ENCODE results near the gene ATXN1. TPM values are rescaled to one million over a fixed set of nuclear protein-coding genes. Genes with fewer than 3 reads are reported as not detected.
"Not testable (repeated sequence)": the region's sequence is repeated elsewhere in the genome, so short reads cannot be mapped to it uniquely, and the experiment has no call there.

ATXN1 gene
- total RNA-seq, 1 donor from 2014 or later = 107 TPM

DNA sequence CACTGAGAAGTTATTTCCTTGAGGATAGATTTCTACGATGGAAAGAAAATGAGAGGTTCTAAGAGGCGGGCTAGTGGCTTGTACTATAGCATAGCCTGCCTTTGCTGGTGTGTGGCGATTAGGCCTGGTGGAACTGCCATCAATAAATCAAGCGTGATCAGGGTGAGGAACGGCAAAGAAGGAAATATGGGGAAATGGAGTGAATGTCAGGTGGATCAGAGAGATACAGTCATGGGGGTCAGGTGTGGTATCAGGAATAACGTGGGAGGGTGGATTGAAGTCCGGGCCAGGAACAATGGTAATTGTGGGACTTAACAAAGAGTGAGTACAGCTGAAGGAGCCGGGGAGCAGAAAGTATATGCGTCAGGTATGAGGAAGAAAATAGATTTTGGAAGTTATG lies 500.7 kb downstream of the ATXN1 start:
- H3K36me3 Mint-ChIP-seq (ENCODE audit: low read depth); DNase-seq (ENCODE audit: low spot score); H3K27me3 Mint-ChIP-seq (ENCODE audit: insufficient read depth); intact Hi-C loops (cut with micrococcal nuclease); H3K9me3 Mint-ChIP-seq; H3K27ac Mint-ChIP-seq; H3K4me3 Mint-ChIP-seq; H3K4me1 Mint-ChIP-seq (ENCODE audit: low read depth): not testable (repeated sequence)

DNA sequence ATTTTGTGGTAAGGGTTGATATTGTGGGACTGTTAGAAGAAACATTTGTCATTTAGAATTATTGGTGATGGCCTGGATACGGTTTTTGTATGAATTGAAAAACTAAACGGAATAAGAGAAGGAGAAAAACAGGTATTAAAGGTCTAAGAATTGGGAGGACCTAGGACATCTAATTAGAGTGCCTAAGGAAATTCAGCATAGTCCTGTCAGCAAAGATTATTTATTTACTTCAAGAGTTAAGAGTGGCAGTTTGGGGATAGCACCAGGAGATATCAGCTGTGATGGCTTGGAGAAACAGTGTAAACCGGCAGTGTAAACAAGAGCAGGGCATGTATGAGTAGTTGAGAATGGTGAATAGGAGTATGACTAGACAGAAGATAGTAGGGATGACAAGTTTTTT lies 501.7 kb downstream of the ATXN1 start:
- H3K9me3 Mint-ChIP-seq; DNase-seq (ENCODE audit: low spot score); H3K27ac Mint-ChIP-seq; H3K4me1 Mint-ChIP-seq (ENCODE audit: low read depth); H3K4me3 Mint-ChIP-seq; intact Hi-C loops (cut with micrococcal nuclease); H3K27me3 Mint-ChIP-seq (ENCODE audit: insufficient read depth); H3K36me3 Mint-ChIP-seq (ENCODE audit: low read depth): not testable (repeated sequence)

- H3K4me1 Mint-ChIP-seq (ENCODE audit: low read depth) = no peaks in the 10 kb centered on the region
- H3K4me3 Mint-ChIP-seq = no peak overlapping the region
- no peak for DNase-seq (ENCODE audit: low spot score)
- no peaks in the 10 kb centered on the region for H3K36me3 Mint-ChIP-seq (ENCODE audit: low read depth)
- H3K27me3 Mint-ChIP-seq (ENCODE audit: insufficient read depth) = peaks cover 2% of the 10 kb centered on the region
- intact Hi-C loops (cut with micrococcal nuclease) = no loop called here
- no peak overlapping the region for H3K27ac Mint-ChIP-seq
- H3K9me3 Mint-ChIP-seq = no peaks in the 10 kb centered on the region
These were observed 502.6 kb downstream of the ATXN1 start for GRCh38 chr6:16258709-16259075.

DNA sequence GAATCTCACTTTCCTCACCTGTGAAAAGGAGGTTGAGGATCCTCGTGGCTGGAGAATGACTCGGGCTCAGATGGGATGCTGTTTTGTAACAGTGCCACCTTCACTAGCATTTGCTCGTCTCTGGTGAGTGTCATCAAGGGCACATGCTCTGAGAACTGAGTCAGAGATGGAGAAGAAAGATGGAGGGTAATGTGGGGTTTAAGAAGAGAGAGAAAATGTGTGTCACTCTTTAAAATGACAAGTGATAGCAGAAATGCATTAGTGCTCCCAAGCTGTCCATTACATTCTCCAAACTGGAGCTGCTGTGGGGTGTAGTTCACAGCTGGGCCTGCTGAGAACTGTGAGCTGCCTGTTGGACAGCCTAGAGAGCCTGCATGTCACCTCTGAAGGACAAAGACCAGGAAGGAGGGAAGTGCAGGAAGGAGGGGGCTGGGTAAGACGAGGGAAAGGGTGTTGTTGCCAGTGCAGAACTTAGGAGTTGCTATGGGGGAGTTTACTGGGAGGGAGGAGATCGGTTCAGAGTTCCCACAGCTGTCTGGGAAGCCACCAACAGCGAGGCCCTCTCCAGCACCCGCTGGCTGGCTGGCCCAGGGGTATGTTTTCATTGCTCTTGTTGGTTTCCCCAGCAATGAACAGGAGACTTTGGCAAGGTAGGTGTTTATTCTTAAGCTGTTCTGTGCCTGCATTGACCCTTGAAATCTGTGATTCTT lies 503.1 kb downstream of the ATXN1 start:
- H3K36me3 Mint-ChIP-seq (ENCODE audit: low read depth) = no peaks in the 10 kb centered on the region
- no peak for DNase-seq (ENCODE audit: low spot score)
- no peaks in the 10 kb centered on the region for H3K4me1 Mint-ChIP-seq (ENCODE audit: low read depth)
- no peak overlapping the region for H3K27ac Mint-ChIP-seq
- peaks cover 2% of the 10 kb centered on the region for H3K27me3 Mint-ChIP-seq (ENCODE audit: insufficient read depth)
- H3K9me3 Mint-ChIP-seq = no peaks in the 10 kb centered on the region
- no peak overlapping the region for H3K4me3 Mint-ChIP-seq
- intact Hi-C loops (cut with micrococcal nuclease) = no loop called here

- H3K9me3 Mint-ChIP-seq = no peaks in the 10 kb centered on the region
- intact Hi-C loops (cut with micrococcal nuclease) = no loop called here
- no peaks in the 10 kb centered on the region for H3K36me3 Mint-ChIP-seq (ENCODE audit: low read depth)
- H3K4me3 Mint-ChIP-seq = no peak overlapping the region
- no peaks in the 10 kb centered on the region for H3K4me1 Mint-ChIP-seq (ENCODE audit: low read depth)
- H3K27ac Mint-ChIP-seq = no peak overlapping the region
- H3K27me3 Mint-ChIP-seq (ENCODE audit: insufficient read depth) = peaks cover 2% of the 10 kb centered on the region
- no peak for DNase-seq (ENCODE audit: low spot score)
These were observed 504.5 kb downstream of the ATXN1 start for GRCh38 chr6:16256781-16257180.

DNA sequence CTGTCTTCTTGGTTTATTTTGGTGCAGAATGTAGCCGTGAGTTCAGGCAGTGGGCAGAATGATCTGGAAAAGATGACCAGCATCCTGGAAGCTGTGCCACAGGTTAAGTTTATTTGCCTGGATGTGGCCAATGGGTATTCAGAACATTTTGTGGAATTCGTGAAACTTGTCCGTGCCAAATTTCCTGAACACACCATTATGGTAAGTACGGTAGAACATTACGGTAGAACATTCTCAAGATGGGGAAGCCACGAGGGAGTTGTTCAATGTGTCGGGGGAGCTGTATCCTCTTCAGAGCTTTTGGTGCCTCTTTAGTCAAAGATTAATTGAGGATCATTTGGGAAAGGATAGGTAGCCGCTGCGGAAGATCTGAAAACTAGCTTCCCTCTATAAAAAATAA lies 506.7 kb downstream of the ATXN1 start:
- no peak for DNase-seq (ENCODE audit: low spot score)
- H3K36me3 Mint-ChIP-seq (ENCODE audit: low read depth) = no peaks in the 10 kb centered on the region
- H3K27ac Mint-ChIP-seq = no peak overlapping the region
- no peaks in the 10 kb centered on the region for H3K9me3 Mint-ChIP-seq
- intact Hi-C loops (cut with micrococcal nuclease) = no loop called here
- H3K4me3 Mint-ChIP-seq = no peak overlapping the region
- peaks cover 2% of the 10 kb centered on the region for H3K27me3 Mint-ChIP-seq (ENCODE audit: insufficient read depth)
- no peaks in the 10 kb centered on the region for H3K4me1 Mint-ChIP-seq (ENCODE audit: low read depth)

DNA sequence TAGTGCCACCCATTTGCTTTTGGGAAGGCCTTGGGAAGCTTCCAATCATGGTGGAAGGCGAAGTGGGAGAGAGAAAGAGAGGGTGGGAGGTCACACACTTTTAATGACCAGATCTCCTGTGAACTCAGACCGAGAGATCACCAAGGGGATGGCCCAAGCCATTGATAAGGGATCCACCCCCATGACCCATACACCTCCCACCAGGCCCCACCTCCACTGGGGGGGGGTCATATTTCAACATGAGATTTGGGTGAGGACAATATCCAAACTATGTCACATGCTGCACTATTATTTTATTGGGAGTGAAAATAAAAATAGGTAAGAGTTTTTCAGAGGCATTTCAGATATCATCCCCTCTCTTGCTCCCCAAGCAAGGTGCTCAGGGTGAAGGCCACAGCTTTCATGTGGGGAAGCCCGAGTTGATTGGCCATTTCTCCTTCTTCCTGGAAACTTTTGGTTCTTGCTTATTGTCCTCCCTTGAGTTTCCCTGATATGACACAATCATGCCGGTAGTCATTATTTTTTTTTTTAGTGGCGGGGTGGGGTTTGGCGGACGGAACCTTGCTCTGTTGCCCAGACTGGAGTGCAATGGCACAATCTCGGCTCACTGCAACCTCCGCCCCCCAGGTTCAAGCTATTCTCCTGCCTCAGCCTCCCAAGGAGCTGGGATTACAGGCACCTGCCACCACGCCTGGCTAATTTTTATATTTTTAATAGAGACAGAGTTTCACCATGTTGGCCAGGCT lies 507.7 kb downstream of the ATXN1 start:
- Mint-ChIP-seq H3K27me3 (ENCODE audit: insufficient read depth) (no peaks in the 10 kb centered on the region), H3K4me3 (no peak overlapping the region), H3K36me3 (ENCODE audit: low read depth) (no peaks in the 10 kb centered on the region), H3K27ac (no peak overlapping the region), H3K4me1 (ENCODE audit: low read depth) (no peaks in the 10 kb centered on the region), H3K9me3 (no peaks in the 10 kb centered on the region)
- intact Hi-C loops (cut with micrococcal nuclease) = no loop called here
- DNase-seq (ENCODE audit: low spot score) = no peak

- DNase-seq (ENCODE audit: low spot score) = no peak
- no peaks in the 10 kb centered on the region for H3K9me3 Mint-ChIP-seq
- intact Hi-C loops (cut with micrococcal nuclease) = no loop called here
These were observed 508.5 kb downstream of the ATXN1 start for GRCh38 chr6:16252686-16253299.

DNA sequence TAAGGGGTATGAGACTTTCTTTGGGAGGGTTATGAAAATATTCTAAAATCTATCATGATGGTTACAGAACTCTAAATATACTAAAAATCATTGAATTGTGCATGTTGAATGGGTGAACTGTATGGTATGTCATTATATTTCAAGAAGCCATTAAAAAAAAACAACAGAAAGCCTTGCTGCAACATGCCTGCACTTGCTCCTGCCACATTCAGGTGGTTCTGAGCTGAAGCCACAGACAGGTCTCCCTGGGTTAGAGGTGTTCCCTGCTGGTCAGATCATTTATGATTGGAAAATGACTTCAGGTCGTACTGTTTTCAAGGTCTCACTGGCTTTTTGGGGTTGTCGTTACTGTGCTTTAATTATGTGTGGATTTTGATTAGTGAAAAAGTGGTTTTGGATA lies 509.6 kb downstream of the ATXN1 start:
- Mint-ChIP-seq H3K27me3 (ENCODE audit: insufficient read depth) (no peaks in the 10 kb centered on the region), H3K9me3 (no peaks in the 10 kb centered on the region), H3K4me3 (no peak overlapping the region), H3K27ac (no peak overlapping the region), H3K36me3 (ENCODE audit: low read depth) (no peaks in the 10 kb centered on the region), H3K4me1 (ENCODE audit: low read depth) (no peaks in the 10 kb centered on the region)
- intact Hi-C loops (cut with micrococcal nuclease) = no loop called here
- no peak for DNase-seq (ENCODE audit: low spot score)

More at GRCh38 chr6:16252686-16253299, 508.5 kb downstream of the ATXN1 start:
- H3K4me1 Mint-ChIP-seq (ENCODE audit: low read depth) = no peaks in the 10 kb centered on the region
- no peak overlapping the region for H3K4me3 Mint-ChIP-seq
- H3K27ac Mint-ChIP-seq = no peak overlapping the region
- no peaks in the 10 kb centered on the region for H3K27me3 Mint-ChIP-seq (ENCODE audit: insufficient read depth)
- H3K36me3 Mint-ChIP-seq (ENCODE audit: low read depth) = no peaks in the 10 kb centered on the region

DNA sequence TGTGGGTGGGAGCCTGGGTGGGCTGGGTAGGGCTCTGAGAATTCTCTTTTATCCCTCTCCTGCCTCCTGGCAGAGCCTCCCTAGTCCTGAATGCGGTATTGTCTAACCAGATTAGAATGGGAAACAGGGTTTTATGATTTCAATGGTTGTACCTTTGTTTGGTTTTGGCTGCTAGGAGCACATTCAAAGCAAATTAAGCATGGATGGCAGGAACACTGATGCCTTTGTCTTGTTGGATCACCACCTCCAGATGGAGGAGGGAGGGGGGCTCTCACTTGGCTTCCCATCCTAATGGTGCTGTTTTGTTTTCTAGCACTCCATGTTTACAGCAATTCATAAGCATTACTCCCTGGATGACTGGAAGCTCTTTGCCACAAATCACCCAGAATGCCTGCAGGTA lies 511.3 kb downstream of the ATXN1 start:
- no peak overlapping the region for H3K4me3 Mint-ChIP-seq
- intact Hi-C loops (cut with micrococcal nuclease) = no loop called here
- H3K9me3 Mint-ChIP-seq = no peaks in the 10 kb centered on the region
- no peaks in the 10 kb centered on the region for H3K4me1 Mint-ChIP-seq (ENCODE audit: low read depth)
- DNase-seq (ENCODE audit: low spot score) = no peak
- no peak overlapping the region for H3K27ac Mint-ChIP-seq
- H3K36me3 Mint-ChIP-seq (ENCODE audit: low read depth) = no peaks in the 10 kb centered on the region
- peaks cover 2% of the 10 kb centered on the region for H3K27me3 Mint-ChIP-seq (ENCODE audit: insufficient read depth)

All from activated T-helper 1 cell treated with anti-CD3 and anti-CD28 coated beads, Interleukin-12 subunit alpha, Interleukin-12 subunit beta, Interleukin-2, Interleukin-4 antibody, amounts not matched to agents 30 ng/mL and 10 ng/mL and 1 ng/mL, durations not matched to agents 14 hours and 24 hours and 36 hours (primary cell).